HEK293T (cell line): Measurements from ENCODE around the gene CEP170B.
"Not testable (repeated sequence)": the region's sequence is repeated elsewhere in the genome, so short reads cannot be mapped to it uniquely, and the experiment has no call there.

ENCODE experiments used
- CTCF ChIA-PET: fragments of 350-600 bp; formaldehyde crosslinking; extraction: SDS; loops from one replicate; lab custom pipeline; 2021; ENCODE audit warnings: antibody characterized with exemption, inconsistent platforms; lab: Yijun Ruan, JAX
- POLR2A ChIA-PET: fragments of 350-600 bp; formaldehyde crosslinking; extraction: SDS; loops from one replicate; lab custom pipeline; 2020; ENCODE audit warnings: antibody characterized with exemption, inconsistent platforms; lab: Yijun Ruan, JAX
- DNase-seq: peaks from one replicate; pipeline ENCODE4 v3.0.0; 2012; ENCODE audit warnings: mixed read lengths; ENCODE audit errors: extremely low spot score
- ARNT ChIP-seq: fragments of 450-650 bp; IDR thresholded peaks from 2 replicates; pipeline ENCODE4 v1.6.1; 2017; ENCODE audit warnings: mild to moderate bottlenecking
- BHLHE40 ChIP-seq: fragments of 450-650 bp; IDR thresholded peaks from 2 replicates; pipeline ENCODE4 v1.6.1; 2016; ENCODE audit warnings: mild to moderate bottlenecking, moderate library complexity, borderline replicate concordance
- CTBP1 ChIP-seq: fragments of 450-650 bp; IDR thresholded peaks from 2 replicates; pipeline ENCODE4 v1.6.1; 2016; ENCODE audit warnings: borderline replicate concordance
- ELF4 ChIP-seq: fragments of 450-650 bp; IDR thresholded peaks from 2 replicates; pipeline ENCODE4 v1.6.1; 2017; ENCODE audit warnings: antibody characterized with exemption
- FOXA1 ChIP-seq: fragments of 450-650 bp; IDR thresholded peaks from 2 replicates; pipeline ENCODE4 v1.6.1; 2016; ENCODE audit warnings: mild to moderate bottlenecking
- FOXK2 ChIP-seq: fragments of 450-650 bp; IDR thresholded peaks from 2 replicates; pipeline ENCODE4 v1.6.1; 2016; ENCODE audit warnings: mild to moderate bottlenecking
- FOXM1 ChIP-seq: fragments of 450-650 bp; IDR thresholded peaks from 2 replicates; pipeline ENCODE4 v1.6.1; 2017; ENCODE audit warnings: mild to moderate bottlenecking, borderline replicate concordance
- HDGF ChIP-seq: fragments of 450-650 bp; IDR thresholded peaks from 2 replicates; pipeline ENCODE4 v1.6.1; 2017; ENCODE audit warnings: antibody characterized with exemption, borderline replicate concordance
- L3MBTL2 ChIP-seq: fragments of 450-650 bp; conservative IDR thresholded peaks from 2 replicates; pipeline ENCODE4 v1.6.1; 2016; ENCODE audit warnings: mild to moderate bottlenecking
- LEF1 ChIP-seq: fragments of 450-650 bp; IDR thresholded peaks from 2 replicates; pipeline ENCODE4 v1.6.1; 2017; ENCODE audit warnings: mild to moderate bottlenecking, borderline replicate concordance
- NFRKB ChIP-seq: fragments of 450-650 bp; IDR thresholded peaks from 2 replicates; pipeline ENCODE4 v1.6.1; 2016; ENCODE audit warnings: mild to moderate bottlenecking, moderate library complexity
- PKNOX1 ChIP-seq: fragments of 450-650 bp; IDR thresholded peaks from 2 replicates; pipeline ENCODE4 v1.6.1; 2016
- SP1 ChIP-seq: fragments of 450-650 bp; IDR thresholded peaks from 2 replicates; pipeline ENCODE4 v1.6.1; 2017
- SUZ12 ChIP-seq: fragments of 450-650 bp; IDR thresholded peaks from 2 replicates; pipeline ENCODE4 v1.6.1; 2016; ENCODE audit warnings: mild to moderate bottlenecking
- TARDBP ChIP-seq: fragments of 450-650 bp; IDR thresholded peaks from 2 replicates; pipeline ENCODE4 v1.6.1; 2016
- ZNF384 ChIP-seq: fragments of 450-650 bp; IDR thresholded peaks from 2 replicates; pipeline ENCODE4 v1.6.1; 2016

The CEP170B gene

GRCh38 chr14:104886690-104887622 lies 21.9 kb downstream of the CEP170B start:
- POLR2A ChIA-PET, result no interaction called here
- no peak for TF ChIP-seq ZNF384
- TF ChIP-seq L3MBTL2, result no peak
- TF ChIP-seq FOXK2, result no peak
- no peak for TF ChIP-seq CTBP1
- TF ChIP-seq LEF1, result no peak
- TF ChIP-seq HDGF, result no peak
- no peak for TF ChIP-seq TARDBP
- TF ChIP-seq FOXM1, result no peak
- TF ChIP-seq ARNT, result no peak
- TF ChIP-seq ELF4, result no peak
- TF ChIP-seq SUZ12, result no peak
- no peak for TF ChIP-seq FOXA1
- no peak for TF ChIP-seq NFRKB
- TF ChIP-seq PKNOX1, result no peak
- TF ChIP-seq BHLHE40, result no peak
- TF ChIP-seq SP1, result no peak
- CTCF ChIA-PET, result no interaction called here
- no peak for DNase-seq

- DNase-seq, result no peak
- ChIA-PET POLR2A (no interaction called here), CTCF (no interaction called here)
- TF ChIP-seq L3MBTL2 (no peak), CTBP1 (no peak)
Observed at GRCh38 chr14:104887623-104888488, 22.8 kb downstream of the CEP170B start.

DNA sequence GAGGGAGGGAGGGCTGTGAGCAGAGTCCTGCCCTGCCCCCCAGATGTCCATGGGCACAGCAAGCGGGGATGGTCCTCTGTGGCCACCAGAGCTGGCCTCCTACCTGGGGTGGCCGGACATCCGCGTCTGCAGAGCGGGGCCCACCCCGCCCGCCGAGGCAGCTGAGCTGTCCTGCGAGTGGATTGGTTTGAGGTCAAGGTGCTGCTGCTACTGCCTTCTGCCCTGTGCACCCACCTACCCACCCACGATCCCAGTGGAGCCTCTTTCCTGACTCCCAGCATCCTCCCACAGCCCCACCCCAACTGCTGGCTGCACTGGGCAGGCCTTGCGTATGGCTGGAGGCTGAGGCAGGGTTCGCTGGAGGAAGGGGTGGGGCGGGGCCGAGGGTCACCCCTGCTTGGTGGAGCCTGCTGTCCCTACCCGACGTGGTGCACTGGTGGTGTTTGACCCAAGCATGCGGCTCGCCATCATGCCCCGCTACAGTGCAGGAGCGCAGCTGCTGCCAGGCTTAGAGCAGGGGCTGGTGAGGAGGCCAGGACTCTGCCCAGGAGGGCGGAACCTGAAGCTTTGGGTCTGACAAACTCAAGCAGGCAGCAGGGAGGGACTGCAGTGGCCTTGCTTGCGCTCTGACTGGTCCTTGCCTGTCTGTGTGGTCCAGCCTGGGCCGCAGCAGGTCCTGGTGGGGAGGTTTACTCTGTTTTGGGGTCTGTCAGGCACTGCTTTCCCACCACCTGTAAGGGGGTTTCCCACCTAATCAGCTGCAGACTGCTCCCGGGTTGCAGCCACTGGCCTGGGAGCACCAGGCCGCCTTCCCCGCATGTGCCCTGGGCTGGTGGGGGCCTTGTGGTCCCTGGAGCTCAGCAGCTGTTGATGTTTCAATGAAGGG lies 23.7 kb downstream of the CEP170B start:
- ChIA-PET CTCF (no interaction called here), POLR2A (no interaction called here)
- TF ChIP-seq BHLHE40 (no peak), FOXM1 (no peak), ZNF384 (no peak), TARDBP (no peak)
- DNase-seq, result no peak

GRCh38 chr14:104889375-104889757 lies 24.3 kb downstream of the CEP170B start:
- ChIA-PET CTCF (no interaction called here), POLR2A (no interaction called here)
- TF ChIP-seq HDGF, result no peak
- TF ChIP-seq CTBP1, result no peak
- TF ChIP-seq NFRKB, result no peak
- TF ChIP-seq FOXM1, result no peak
- TF ChIP-seq BHLHE40, result no peak
- DNase-seq, result no peak

- DNase-seq, POLR2A ChIA-PET, CTCF ChIA-PET: not testable (repeated sequence)
Observed at GRCh38 chr14:104890292-104890691, 25.2 kb downstream of the CEP170B start.

- POLR2A ChIA-PET, result no interaction called here
- TF ChIP-seq CTBP1 (no peak), FOXA1 (no peak), ELF4 (no peak), TARDBP (no peak), SP1 (no peak), FOXK2 (no peak), BHLHE40 (no peak), ZNF384 (no peak), NFRKB (no peak), SUZ12 (no peak), LEF1 (no peak), FOXM1 (no peak), PKNOX1 (no peak)
- no peak for DNase-seq
- CTCF ChIA-PET, result no interaction called here
Observed at GRCh38 chr14:104891121-104891551, 26.1 kb downstream of the CEP170B start.
